SU-DHL-6 (cell line): ENCODE data around the gene AOC1.

Experiments
- H2AFZ ChIP-seq: fragments of 200-600 bp; sonication (generic); 2 replicates; pipeline ENCODE4 v1.6.1; 2014; ENCODE audit warnings: low read depth, mild to moderate bottlenecking, moderate library complexity, mixed read lengths, antibody characterized with exemption, low read length; ENCODE audit not compliant: severe bottlenecking
- H3F3A ChIP-seq: fragments of 200-600 bp; shearing (Covaris generic); 2 replicates; pipeline ENCODE4 v1.6.0; 2016; ENCODE audit warnings: antibody characterized with exemption, mild to moderate bottlenecking; ENCODE audit not compliant: insufficient read depth
- H3K27ac ChIP-seq: fragments of 200-600 bp; sonication (generic); 2 replicates; pipeline ENCODE4 v1.5.1; 2016; ENCODE audit warnings: low read depth, mild to moderate bottlenecking, low read length, moderate library complexity, mixed read lengths
- H3K27me3 ChIP-seq: fragments of 200-600 bp; sonication (generic), shearing (Covaris generic); 2 replicates; pipeline ENCODE4 v1.6.0; 2014; ENCODE audit warnings: mild to moderate bottlenecking, low read length
- H3K36me3 ChIP-seq: fragments of 200-600 bp; sonication (generic); 2 replicates; pipeline ENCODE4 v1.6.1; 2014; ENCODE audit warnings: mild to moderate bottlenecking, low read length, mixed read lengths
- H3K4me2 ChIP-seq: fragments of 300-600, 200-600 bp; shearing (Covaris generic), sonication (generic); 2 replicates; pipeline ENCODE4 v1.6.0; 2014; ENCODE audit warnings: low read length, low read depth, mild to moderate bottlenecking; ENCODE audit not compliant: poor library complexity, severe bottlenecking
- H3K4me3 ChIP-seq: fragments of 200-600 bp; sonication (generic); 2 replicates; pipeline ENCODE4 v1.5.1; 2014; ENCODE audit warnings: antibody characterized with exemption, low read length, mild to moderate bottlenecking, mixed read lengths; ENCODE audit not compliant: insufficient read depth, poor library complexity, severe bottlenecking
- H3K79me2 ChIP-seq: fragments of 200-600 bp; sonication (generic); 2 replicates; pipeline ENCODE4 v1.6.1; 2014; ENCODE audit warnings: mild to moderate bottlenecking, low read length, moderate library complexity; ENCODE audit not compliant: insufficient read depth
- H3K9ac ChIP-seq: fragments of 200-600 bp; sonication (generic); 2 replicates; pipeline ENCODE4 v1.7.0; 2014; ENCODE audit warnings: mild to moderate bottlenecking, low read length
- H3K9me2 ChIP-seq: fragments of 200-600 bp; sonication (generic); replicated peaks from 2 replicates; pipeline ENCODE4 v1.6.1; 2014; ENCODE audit warnings: low read length; ENCODE audit not compliant: insufficient read depth
- H3K9me3 ChIP-seq: fragments of 200-600 bp; sonication (generic); 2 replicates; pipeline ENCODE4 v1.6.1; 2014; ENCODE audit warnings: low read length, mixed read lengths; ENCODE audit not compliant: insufficient read depth
- H4K20me1 ChIP-seq: fragments of 200-600 bp; sonication (generic); 2 replicates; pipeline ENCODE4 v1.6.1; 2014; ENCODE audit warnings: low read depth, mild to moderate bottlenecking, antibody characterized with exemption, low read length, moderate library complexity, mixed read lengths
- CTCF ChIP-seq: fragments of 200-600 bp; sonication (generic); IDR thresholded peaks from one replicate; pipeline ENCODE4 v1.5.1; 2017; ENCODE audit warnings: antibody characterized with exemption, mild to moderate bottlenecking, low read length, moderate library complexity; ENCODE audit not compliant: insufficient read depth, poor library complexity, severe bottlenecking
- EZH2phosphoT487 ChIP-seq: fragments of 200-600 bp; sonication (generic), shearing (Covaris generic); conservative IDR thresholded peaks from 2 replicates; pipeline ENCODE4 v1.6.1; 2018; ENCODE audit warnings: mild to moderate bottlenecking, antibody characterized with exemption, low read length, moderate library complexity, mixed read lengths

The AOC1 gene

GRCh38 chr7:150826061-150826849, 26.1 kb upstream of the AOC1 start:
- Histone ChIP-seq H3K27me3 (no peaks in the 10 kb centered on the region), H3K9ac (no peak overlapping the region), H3K4me3 (no peak overlapping the region), H2AFZ (no peak overlapping the region), H3K4me2 (no peak overlapping the region), H3K27ac (no peak overlapping the region), H3K79me2 (no peaks in the 10 kb centered on the region), H3K9me2 (no peaks in the 10 kb centered on the region), H4K20me1 (no peaks in the 10 kb centered on the region), H3K36me3 (no peaks in the 10 kb centered on the region), H3K9me3 (no peaks in the 10 kb centered on the region), H3F3A (no peaks in the 10 kb centered on the region)
- TF ChIP-seq EZH2phosphoT487, result no peak
- no peak for TF ChIP-seq CTCF

GRCh38 chr7:150828384-150828783, 23.9 kb upstream of the AOC1 start:
- Histone ChIP-seq H3K79me2 (no peaks in the 10 kb centered on the region), H4K20me1 (no peaks in the 10 kb centered on the region), H3K4me2 (no peak overlapping the region), H3K27ac (no peak overlapping the region), H3K36me3 (no peaks in the 10 kb centered on the region), H2AFZ (no peak overlapping the region), H3K4me3 (no peak overlapping the region), H3K9me2 (no peaks in the 10 kb centered on the region), H3F3A (no peaks in the 10 kb centered on the region), H3K27me3 (no peaks in the 10 kb centered on the region), H3K9me3 (no peaks in the 10 kb centered on the region), H3K9ac (no peak overlapping the region)
- TF ChIP-seq CTCF, result no peak
- no peak for TF ChIP-seq EZH2phosphoT487

- Histone ChIP-seq H2AFZ (no peak overlapping the region), H3K9me2 (no peaks in the 10 kb centered on the region), H3K4me2 (no peak overlapping the region), H3K79me2 (no peaks in the 10 kb centered on the region), H3K36me3 (no peaks in the 10 kb centered on the region), H3K4me3 (no peak overlapping the region), H3F3A (no peaks in the 10 kb centered on the region), H3K9me3 (no peaks in the 10 kb centered on the region), H4K20me1 (no peaks in the 10 kb centered on the region), H3K9ac (no peak overlapping the region), H3K27me3 (no peaks in the 10 kb centered on the region), H3K27ac (no peak overlapping the region)
- TF ChIP-seq CTCF, result no peak
- no peak for TF ChIP-seq EZH2phosphoT487
These were observed 22.9 kb upstream of the AOC1 start for GRCh38 chr7:150829426-150829825.
